22Rv1 (cell line): ENCODE results near the gene TP53INP2.
"Not testable (repeated sequence)": the region's sequence is repeated elsewhere in the genome, so short reads cannot be mapped to it uniquely, and the experiment has no call there.

Source experiments
- H3K27ac ChIP-seq: fragments of 450-650 bp; 2 replicates; pipeline ENCODE4 v1.5.1; 2017
- ZFX ChIP-seq: fragments of 450-650 bp; IDR thresholded peaks from 2 replicates; pipeline ENCODE4 v1.6.1; 2017; ENCODE audit warnings: antibody characterized with exemption, borderline replicate concordance
- TF ChIP-seq, protein P1 (sequence below): fragments of 450-650 bp; IDR thresholded peaks from 2 replicates; pipeline ENCODE4 v1.5.1; 2017; ENCODE audit warnings: mild to moderate bottlenecking

TP53INP2 gene

DNA sequence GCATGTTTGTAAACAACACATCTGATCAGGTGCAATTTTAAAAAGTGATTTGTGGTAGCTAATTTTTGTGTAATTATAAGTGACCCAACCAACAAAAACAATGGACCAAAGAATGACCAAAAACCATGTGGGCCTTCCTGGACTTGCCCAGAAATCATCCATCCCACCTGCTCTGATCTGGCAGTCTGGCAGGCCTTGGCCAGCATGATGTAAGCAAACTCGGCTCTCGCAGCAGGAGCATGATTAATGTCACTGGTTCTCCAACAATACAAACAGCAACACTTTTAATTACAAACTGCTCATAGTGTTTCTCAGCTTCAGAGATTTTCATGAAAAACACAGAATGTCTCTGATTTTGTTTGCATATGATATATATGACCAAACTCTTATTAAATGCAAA is 16.1 kb downstream of the TP53INP2 start:
- H3K27ac ChIP-seq, result no peak overlapping the region

DNA sequence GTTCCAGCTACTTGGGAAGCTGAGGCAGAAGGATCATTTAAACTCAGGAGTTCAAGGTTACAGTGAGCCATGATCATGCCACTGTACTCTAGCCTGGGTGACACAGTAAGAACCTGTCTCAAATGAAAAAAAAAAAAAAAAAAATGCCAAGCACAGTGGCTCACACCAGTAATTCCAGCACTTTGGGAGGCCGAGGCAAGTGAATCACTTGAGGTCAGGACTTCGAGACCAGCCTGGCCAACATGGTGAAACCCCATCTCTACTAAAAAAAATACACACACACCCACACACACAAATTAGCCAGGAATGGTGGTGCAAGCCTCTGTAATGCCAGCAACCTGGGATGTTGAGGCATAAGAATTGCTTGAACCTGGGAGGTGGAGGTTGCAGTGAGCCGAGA is 18.4 kb downstream of the TP53INP2 start:
- not testable (repeated sequence) for H3K27ac ChIP-seq

More for the DNA sequence above, 16.1 kb downstream of the TP53INP2 start:
- no peak for TF ChIP-seq ZFX
- TF ChIP-seq, protein P1, sequence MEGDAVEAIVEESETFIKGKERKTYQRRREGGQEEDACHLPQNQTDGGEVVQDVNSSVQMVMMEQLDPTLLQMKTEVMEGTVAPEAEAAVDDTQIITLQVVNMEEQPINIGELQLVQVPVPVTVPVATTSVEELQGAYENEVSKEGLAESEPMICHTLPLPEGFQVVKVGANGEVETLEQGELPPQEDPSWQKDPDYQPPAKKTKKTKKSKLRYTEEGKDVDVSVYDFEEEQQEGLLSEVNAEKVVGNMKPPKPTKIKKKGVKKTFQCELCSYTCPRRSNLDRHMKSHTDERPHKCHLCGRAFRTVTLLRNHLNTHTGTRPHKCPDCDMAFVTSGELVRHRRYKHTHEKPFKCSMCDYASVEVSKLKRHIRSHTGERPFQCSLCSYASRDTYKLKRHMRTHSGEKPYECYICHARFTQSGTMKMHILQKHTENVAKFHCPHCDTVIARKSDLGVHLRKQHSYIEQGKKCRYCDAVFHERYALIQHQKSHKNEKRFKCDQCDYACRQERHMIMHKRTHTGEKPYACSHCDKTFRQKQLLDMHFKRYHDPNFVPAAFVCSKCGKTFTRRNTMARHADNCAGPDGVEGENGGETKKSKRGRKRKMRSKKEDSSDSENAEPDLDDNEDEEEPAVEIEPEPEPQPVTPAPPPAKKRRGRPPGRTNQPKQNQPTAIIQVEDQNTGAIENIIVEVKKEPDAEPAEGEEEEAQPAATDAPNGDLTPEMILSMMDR, result no peak

DNA sequence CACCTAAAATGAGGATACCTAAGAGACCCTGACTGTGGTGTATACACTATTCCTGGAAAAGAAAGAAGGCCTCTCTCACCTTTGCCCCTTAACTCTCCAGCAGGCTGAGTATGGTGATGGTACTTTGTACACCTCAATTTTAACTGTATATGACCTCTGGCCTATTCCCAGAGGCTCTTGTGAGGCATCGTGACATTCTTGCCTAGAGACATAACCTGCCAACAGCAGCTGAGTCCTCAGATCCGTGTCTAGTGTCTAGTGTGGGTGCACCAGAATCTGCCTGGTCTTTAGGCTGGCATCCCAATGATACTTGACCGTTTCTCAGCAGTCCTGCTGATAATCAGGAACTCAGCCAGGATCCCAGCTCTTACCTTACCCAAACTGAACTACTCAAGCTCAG is 20.0 kb downstream of the TP53INP2 start:
- TF ChIP-seq, protein P1, result no peak
- no peak for TF ChIP-seq ZFX
- no peak overlapping the region for H3K27ac ChIP-seq

DNA sequence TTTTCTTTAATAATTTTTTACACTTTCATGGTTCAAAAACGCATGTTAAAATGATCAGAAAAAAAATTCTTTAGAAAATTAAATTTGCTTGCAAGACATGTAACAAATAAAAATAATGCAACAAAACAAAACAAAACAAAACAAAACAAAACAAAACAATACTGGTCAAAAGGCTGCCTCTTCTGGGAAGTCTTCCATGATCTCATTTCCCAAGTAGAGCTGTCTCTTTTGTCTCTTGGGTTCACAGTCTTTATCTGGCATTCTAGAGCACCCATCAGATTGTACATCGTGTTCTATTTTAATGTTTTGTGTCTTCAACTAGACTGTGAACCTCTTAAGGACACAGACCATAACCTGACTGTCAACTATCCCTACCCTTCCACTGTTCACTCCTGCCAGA is 25.3 kb downstream of the TP53INP2 start:
- TF ChIP-seq, protein P1, result no peak
- TF ChIP-seq ZFX, result no peak
- no peak overlapping the region for H3K27ac ChIP-seq

DNA sequence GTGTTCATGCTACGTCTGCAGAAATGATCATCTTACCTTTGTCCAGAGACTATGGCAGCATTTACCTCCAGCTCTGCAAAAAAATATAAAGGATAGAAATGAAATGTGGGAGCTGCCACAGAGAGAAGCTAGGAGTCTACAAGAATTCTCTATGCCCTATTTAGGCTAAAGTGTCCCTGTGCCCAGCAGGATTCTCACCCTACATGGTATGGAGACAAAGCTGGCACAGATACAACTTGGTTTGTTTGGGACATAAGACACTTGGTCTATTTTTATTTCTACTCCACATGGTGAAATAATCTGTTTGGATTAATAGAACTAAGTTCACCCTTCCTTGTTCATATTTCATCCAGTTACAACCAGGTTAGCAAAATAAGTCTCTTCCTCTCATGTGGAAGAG is 28.4 kb downstream of the TP53INP2 start:
- TF ChIP-seq, protein P1, result no peak
- no peak for TF ChIP-seq ZFX
- H3K27ac ChIP-seq, result no peak overlapping the region

DNA sequence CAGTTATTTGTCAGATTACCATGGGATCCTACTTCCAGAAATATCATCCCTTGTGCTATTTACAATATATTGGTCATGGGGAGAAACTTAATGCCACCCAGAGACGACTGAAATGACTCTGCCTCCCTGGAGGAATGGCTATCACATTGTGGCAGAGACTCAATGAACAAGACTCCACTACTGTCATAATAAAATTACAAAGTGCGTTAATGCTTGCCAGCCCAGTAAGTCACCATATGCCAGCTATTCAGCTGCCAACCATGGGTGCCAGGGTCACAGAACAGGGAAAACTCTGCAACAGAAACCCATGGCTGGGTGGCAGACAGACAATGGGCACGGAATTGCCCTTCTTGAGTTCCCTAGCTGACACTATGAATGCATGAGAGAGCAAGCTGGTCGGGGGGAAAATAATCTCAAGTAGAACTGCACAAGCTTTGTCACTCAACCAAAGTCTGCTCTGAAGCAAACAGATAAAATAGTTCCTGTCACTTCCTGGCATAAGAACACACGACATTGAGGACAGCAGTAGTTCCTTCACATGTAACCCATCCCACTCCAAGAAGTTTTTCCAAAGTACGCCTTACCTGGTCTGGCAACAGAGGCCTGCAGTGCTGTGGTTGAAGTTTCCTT is 32.1 kb downstream of the TP53INP2 start:
- TF ChIP-seq, protein P1, result no peak
- no peak for TF ChIP-seq ZFX
- H3K27ac ChIP-seq, result no peak overlapping the region

DNA sequence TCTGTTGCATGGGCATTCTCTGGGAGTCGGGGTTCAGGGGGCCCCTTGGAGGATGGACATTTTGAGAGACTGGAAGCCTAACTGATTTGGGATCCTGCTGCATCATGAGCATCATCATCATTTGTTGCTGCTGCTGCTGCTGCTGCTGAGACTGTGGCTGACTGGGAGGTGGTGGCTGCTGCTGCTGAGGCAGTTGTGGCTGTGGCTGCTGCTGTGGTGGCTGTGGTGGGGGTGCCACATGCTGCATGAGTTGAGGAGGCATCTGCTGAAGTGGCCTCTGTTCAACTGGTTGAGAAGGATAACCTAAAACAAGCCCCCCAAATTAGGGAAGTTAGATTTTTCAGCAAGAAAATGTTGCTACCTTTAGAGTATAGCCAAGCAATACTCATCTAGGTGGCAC is 38.9 kb downstream of the TP53INP2 start:
- no peak for TF ChIP-seq ZFX
- TF ChIP-seq, protein P1, result no peak
- no peak overlapping the region for H3K27ac ChIP-seq

DNA sequence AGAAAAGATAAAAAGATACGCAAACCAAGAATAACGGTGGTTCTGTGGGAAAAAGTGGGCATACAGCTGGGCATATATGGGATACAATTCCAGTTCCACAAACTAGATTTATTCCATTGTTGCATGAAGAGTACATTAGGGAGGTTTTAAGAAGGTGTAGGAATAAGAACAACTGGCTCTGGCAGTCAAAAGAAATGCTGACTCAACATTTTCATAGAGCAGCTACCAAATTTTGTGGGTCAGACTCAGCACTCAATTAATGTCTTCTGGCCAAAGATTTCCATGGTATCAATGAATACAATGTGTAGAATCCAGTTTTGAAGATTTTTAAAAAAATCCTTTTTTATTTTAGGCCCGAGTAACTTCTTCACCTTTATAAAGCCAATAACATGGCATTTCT is 40.2 kb downstream of the TP53INP2 start:
- TF ChIP-seq ZFX, result no peak
- TF ChIP-seq, protein P1, result no peak
- H3K27ac ChIP-seq, result no peak overlapping the region
